Parathyroid adenoma (tissue), 2 donors: ENCODE results near the gene PLXNA2.

Experiments used
- H2AFZ ChIP-seq: fragments of 300-600 bp; sonication (generic); one replicate; pipeline ENCODE4 v1.7.0; 2017; ENCODE audit warnings: antibody characterized with exemption, mild to moderate bottlenecking
- H3K27ac ChIP-seq: fragments of 300-600 bp; sonication (generic); one replicate; pipeline ENCODE4 v1.7.0; 2017
- H3K27me3 ChIP-seq: fragments of 300-600 bp; sonication (generic); one replicate; pipeline ENCODE4 v1.7.0; 2017; ENCODE audit warnings: low read length; ENCODE audit not compliant: control insufficient read depth, insufficient read depth
- H3K36me3 ChIP-seq: fragments of 300-600 bp; sonication (generic); one replicate; pipeline ENCODE4 v1.7.0; 2017; ENCODE audit warnings: low read length; ENCODE audit not compliant: control insufficient read depth, insufficient read depth
- H3K4me1 ChIP-seq: fragments of 300-600 bp; sonication (generic); one replicate; pipeline ENCODE4 v1.7.0; 2017; ENCODE audit warnings: control low read depth
- H3K4me2 ChIP-seq: fragments of 300-600 bp; sonication (generic); one replicate; pipeline ENCODE4 v1.7.0; 2017; ENCODE audit warnings: low read length
- H3K4me3 ChIP-seq: fragments of 300-600 bp; sonication (generic); one replicate; pipeline ENCODE4 v1.7.0; 2017; ENCODE audit warnings: low read depth, low read length
- H3K79me2 ChIP-seq: fragments of 300-600 bp; sonication (generic); one replicate; pipeline ENCODE4 v1.7.0; 2017; ENCODE audit warnings: control low read depth
- H3K9ac ChIP-seq: fragments of 300-600 bp; sonication (generic); one replicate; pipeline ENCODE4 v1.7.0; 2017; ENCODE audit warnings: mild to moderate bottlenecking
- H3K9me3 ChIP-seq: fragments of 300-600 bp; sonication (generic); one replicate; pipeline ENCODE4 v1.7.0; 2017; ENCODE audit warnings: low read length; ENCODE audit not compliant: control insufficient read depth
- TF ChIP-seq, protein P1 (sequence below): fragments of 300-600 bp; sonication (generic); IDR thresholded peaks from one replicate; pipeline ENCODE4 v1.7.0; 2017; ENCODE audit warnings: antibody characterized with exemption, mild to moderate bottlenecking
- donor health status: primary hyperparathyroidism.

The PLXNA2 gene

DNA sequence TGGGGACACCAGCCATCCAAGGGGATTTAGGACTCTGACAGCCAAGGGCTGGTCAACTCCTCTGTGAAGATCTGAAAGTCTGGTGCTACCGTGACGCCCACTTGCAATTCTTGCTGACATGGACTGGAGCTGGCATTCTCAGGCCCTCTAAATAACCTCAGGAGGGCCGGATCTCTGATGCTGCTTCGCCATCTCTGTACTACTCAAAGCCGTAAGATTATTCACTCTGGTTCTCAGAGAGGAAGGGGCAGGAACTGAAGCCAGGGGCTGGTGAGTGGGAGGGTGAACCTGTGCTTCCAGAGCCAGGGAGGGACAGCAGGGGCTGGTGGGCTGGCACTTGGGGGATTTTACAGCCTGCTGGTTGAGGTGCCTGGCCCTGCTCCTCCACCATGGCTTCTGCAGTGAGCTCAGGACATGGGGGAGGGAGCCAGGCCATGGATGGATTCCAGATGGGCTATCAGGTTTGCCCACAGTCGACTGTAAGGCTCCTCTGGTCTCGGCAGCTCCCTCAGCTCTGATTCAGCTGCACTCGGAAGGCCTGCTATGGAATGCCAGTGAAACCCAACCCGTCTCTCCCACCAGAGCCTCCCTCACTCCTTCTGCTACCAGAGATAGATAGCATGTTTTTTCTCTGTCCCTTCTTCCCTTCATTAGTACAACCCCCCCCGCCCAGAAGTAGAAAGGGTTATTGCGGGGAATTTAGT, 84.5 kb downstream of the PLXNA2 start:
- TF ChIP-seq, protein P1, sequence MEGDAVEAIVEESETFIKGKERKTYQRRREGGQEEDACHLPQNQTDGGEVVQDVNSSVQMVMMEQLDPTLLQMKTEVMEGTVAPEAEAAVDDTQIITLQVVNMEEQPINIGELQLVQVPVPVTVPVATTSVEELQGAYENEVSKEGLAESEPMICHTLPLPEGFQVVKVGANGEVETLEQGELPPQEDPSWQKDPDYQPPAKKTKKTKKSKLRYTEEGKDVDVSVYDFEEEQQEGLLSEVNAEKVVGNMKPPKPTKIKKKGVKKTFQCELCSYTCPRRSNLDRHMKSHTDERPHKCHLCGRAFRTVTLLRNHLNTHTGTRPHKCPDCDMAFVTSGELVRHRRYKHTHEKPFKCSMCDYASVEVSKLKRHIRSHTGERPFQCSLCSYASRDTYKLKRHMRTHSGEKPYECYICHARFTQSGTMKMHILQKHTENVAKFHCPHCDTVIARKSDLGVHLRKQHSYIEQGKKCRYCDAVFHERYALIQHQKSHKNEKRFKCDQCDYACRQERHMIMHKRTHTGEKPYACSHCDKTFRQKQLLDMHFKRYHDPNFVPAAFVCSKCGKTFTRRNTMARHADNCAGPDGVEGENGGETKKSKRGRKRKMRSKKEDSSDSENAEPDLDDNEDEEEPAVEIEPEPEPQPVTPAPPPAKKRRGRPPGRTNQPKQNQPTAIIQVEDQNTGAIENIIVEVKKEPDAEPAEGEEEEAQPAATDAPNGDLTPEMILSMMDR: no peak
- Histone ChIP-seq H3K4me3 (no peak overlapping the region), H3K27ac (no peak overlapping the region), H3K9me3 (no peaks in the 10 kb centered on the region), H3K4me2 (no peak overlapping the region), H2AFZ (no peak overlapping the region), H3K27me3 (no peaks in the 10 kb centered on the region), H3K79me2 (no peaks in the 10 kb centered on the region), H3K4me1 (no peaks in the 10 kb centered on the region), H3K36me3 (no peaks in the 10 kb centered on the region), H3K9ac (no peak overlapping the region)

DNA sequence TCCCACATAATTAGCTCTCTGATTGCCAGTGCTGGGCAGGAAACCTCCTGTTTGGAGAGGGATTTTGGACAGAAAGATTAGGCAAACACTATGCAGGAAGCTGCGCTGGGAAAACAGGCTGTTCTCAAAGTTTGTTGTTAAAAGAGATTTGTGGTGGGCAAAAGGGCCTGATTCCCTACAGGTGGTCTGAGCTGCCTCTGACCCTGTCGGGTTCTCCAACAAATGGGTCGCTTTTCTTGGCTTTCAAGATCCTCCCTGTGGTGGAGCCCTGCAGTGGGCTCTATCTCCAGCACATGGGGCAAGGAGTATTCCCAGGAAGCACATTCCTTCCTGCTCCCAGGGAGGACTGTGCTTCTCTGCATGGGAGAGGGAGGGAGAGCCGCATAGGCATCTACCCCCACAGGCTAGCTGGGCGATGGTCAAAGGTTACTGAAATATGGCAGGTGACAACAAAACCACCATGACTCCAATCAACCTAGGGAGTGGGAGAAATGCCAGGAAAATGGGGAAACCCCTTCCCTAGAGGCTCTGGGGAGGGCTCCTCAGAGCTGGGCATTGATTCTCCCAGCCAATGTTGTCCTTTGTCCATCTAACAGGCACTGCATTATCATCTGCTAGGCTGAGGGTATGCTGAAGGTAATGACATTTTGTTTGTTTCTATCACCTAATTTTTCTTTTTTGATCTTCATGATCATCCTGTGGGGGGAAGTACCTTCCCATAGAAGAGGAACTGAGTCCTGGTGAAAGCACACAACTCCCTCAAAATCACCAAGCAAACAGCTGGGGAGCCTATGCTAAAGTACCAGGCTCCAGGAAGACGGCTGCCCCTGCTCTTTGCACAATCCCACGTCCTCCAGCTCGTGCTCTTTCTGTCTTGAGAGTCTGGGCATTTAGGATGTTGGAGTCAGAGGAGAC, 85.3 kb downstream of the PLXNA2 start:
- no peak overlapping the region for H3K4me2 ChIP-seq
- no peaks in the 10 kb centered on the region for H3K79me2 ChIP-seq
- H3K9ac ChIP-seq: no peak overlapping the region
- no peak overlapping the region for H3K4me3 ChIP-seq
- TF ChIP-seq, protein P1: no peak
- H3K27me3 ChIP-seq: no peaks in the 10 kb centered on the region
- no peak overlapping the region for H3K27ac ChIP-seq
- no peaks in the 10 kb centered on the region for H3K4me1 ChIP-seq
- H3K9me3 ChIP-seq: no peaks in the 10 kb centered on the region
- H3K36me3 ChIP-seq: no peaks in the 10 kb centered on the region
- no peak overlapping the region for H2AFZ ChIP-seq

DNA sequence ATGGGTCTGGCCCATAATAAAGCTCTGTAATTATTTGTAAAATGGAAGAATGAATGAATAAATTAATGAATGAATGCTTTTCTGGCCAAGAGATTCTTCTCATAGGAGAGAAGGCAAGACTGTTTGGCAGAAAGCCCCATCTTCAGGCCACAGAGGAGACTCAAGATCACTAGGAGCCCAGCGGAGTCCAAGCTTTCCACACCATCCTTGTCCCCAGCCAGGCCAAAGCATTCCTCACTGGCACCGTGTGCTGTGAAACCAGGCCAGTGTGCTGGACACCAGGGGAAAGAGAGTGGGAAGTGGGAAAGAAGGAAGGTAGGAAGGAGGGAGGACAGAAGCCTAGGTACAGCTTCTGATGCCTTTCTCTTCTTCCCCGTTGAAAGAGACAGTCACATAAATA, 86.4 kb downstream of the PLXNA2 start:
- H3K36me3 ChIP-seq: no peaks in the 10 kb centered on the region
- H3K9me3 ChIP-seq: no peaks in the 10 kb centered on the region
- H3K4me2 ChIP-seq: no peak overlapping the region
- H3K9ac ChIP-seq: no peak overlapping the region
- H3K27me3 ChIP-seq: no peaks in the 10 kb centered on the region
- H3K79me2 ChIP-seq: no peaks in the 10 kb centered on the region
- TF ChIP-seq, protein P1: no peak
- no peaks in the 10 kb centered on the region for H3K4me1 ChIP-seq
- no peak overlapping the region for H3K4me3 ChIP-seq
- H2AFZ ChIP-seq: no peak overlapping the region
- no peak overlapping the region for H3K27ac ChIP-seq

DNA sequence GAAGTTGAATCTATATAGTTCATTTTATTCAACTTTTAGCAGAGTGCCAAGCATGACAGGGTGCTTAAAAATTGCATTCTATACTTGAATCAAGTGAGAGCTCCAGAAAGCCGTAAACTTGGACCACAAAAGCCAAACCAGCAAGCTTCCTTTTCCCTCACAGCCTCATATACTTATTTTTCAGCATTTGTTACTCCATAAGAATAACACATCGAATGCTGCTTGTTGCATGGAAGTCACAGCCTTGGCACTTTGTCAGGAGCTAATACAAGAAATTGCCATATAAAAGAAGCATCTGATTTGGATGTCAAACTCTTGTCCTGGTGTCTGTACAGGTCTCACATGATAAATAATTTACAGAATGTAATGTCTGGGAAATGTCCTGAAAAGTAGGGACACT, 87.4 kb downstream of the PLXNA2 start:
- no peak overlapping the region for H3K4me2 ChIP-seq
- no peaks in the 10 kb centered on the region for H3K79me2 ChIP-seq
- H3K9me3 ChIP-seq: no peaks in the 10 kb centered on the region
- no peak overlapping the region for H3K9ac ChIP-seq
- TF ChIP-seq, protein P1: no peak
- no peak overlapping the region for H2AFZ ChIP-seq
- H3K27me3 ChIP-seq: no peaks in the 10 kb centered on the region
- no peak overlapping the region for H3K27ac ChIP-seq
- H3K4me3 ChIP-seq: no peak overlapping the region
- no peaks in the 10 kb centered on the region for H3K36me3 ChIP-seq
- H3K4me1 ChIP-seq: no peaks in the 10 kb centered on the region
